Measurements from ENCODE around the gene LYSMD2. TPM values are rescaled to one million over a fixed set of nuclear protein-coding genes. Genes with fewer than 3 reads are reported as not detected.

LYSMD2 gene
- total and polyA plus RNA-seq, 10 donors = 18.1 to 41.7 (median 33.2) TPM

GRCh38 chr15:51677452-51677851 is 60.0 kb downstream of the LYSMD2 start:
- 79 to 90% (median 88%) methylated on average over 2 of the region's 2 CpGs for WGBS, 5 donors
- Histone ChIP-seq H3K36me3 (no peaks in the 10 kb centered on the region), H3K4me1 (peaks cover 0 to 10% (median 7%) of the 10 kb centered on the region in 6 donors), H3K27ac (no peak overlapping the region), H3K9me3 (no peaks in the 10 kb centered on the region), H3K4me3 (no peak overlapping the region), H3K27me3 (replicated peaks in 1 of 7) (peaks cover 0 to 27% (median 12%) of the 10 kb centered on the region in 7 donors)
- TF ChIP-seq POLR2A (IDR thresholded peaks at IDR 0.05) (no peak), POLR2AphosphoS5 (IDR thresholded peaks at IDR 0.05) (no peak)
- TF ChIP-seq, protein P1, sequence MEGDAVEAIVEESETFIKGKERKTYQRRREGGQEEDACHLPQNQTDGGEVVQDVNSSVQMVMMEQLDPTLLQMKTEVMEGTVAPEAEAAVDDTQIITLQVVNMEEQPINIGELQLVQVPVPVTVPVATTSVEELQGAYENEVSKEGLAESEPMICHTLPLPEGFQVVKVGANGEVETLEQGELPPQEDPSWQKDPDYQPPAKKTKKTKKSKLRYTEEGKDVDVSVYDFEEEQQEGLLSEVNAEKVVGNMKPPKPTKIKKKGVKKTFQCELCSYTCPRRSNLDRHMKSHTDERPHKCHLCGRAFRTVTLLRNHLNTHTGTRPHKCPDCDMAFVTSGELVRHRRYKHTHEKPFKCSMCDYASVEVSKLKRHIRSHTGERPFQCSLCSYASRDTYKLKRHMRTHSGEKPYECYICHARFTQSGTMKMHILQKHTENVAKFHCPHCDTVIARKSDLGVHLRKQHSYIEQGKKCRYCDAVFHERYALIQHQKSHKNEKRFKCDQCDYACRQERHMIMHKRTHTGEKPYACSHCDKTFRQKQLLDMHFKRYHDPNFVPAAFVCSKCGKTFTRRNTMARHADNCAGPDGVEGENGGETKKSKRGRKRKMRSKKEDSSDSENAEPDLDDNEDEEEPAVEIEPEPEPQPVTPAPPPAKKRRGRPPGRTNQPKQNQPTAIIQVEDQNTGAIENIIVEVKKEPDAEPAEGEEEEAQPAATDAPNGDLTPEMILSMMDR (IDR thresholded peaks at IDR 0.05 in 8 of 11, conservative IDR thresholded peaks at IDR 0.05 in 3 of 11) = no peak
- no peak for DNase-seq
- intact Hi-C loops (cut with DNase I; ENCODE audit: low total_unique reads) = no loop called here

- Histone ChIP-seq H3K36me3 (no peaks in the 10 kb centered on the region), H3K4me3 (no peak overlapping the region), H3K27me3 (replicated peaks in 1 of 7) (peaks cover 0 to 22% (median 12%) of the 10 kb centered on the region in 7 donors), H3K4me1 (peaks cover 0 to 14% (median 8%) of the 10 kb centered on the region in 6 donors), H3K27ac (no peak overlapping the region), H3K9me3 (no peaks in the 10 kb centered on the region)
- no peak for DNase-seq
- intact Hi-C loops (cut with DNase I; ENCODE audit: low total_unique reads) = no loop called here
- TF ChIP-seq POLR2A (IDR thresholded peaks at IDR 0.05) (no peak), POLR2AphosphoS5 (IDR thresholded peaks at IDR 0.05) (no peak)
- TF ChIP-seq, protein P1 (IDR thresholded peaks at IDR 0.05 in 8 of 11, conservative IDR thresholded peaks at IDR 0.05 in 3 of 11) = no peak
- 89 to 100% (median 95%) methylated on average over 1 of the region's 1 CpG for WGBS, 5 donors
Observed at GRCh38 chr15:51677021-51677420, 60.4 kb downstream of the LYSMD2 start.

DNA sequence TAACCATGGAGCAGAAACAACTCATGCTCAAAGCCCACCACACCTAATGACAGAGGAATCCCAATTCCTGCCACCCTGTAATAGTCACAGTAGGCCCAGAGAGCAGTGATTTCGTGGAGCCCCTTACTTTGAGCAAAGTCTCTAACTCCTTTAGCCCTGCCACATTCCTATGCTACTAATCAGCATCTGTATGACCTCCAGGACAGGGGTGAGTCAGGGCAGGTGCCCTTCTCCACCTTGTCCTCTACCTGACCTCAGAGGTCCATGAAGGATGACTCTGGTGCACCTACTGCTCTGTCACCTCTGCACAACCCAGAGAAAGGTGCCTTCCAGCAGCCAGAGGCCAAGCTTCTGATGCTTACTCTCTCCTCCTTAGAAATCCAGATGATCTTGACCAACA is 62.2 kb downstream of the LYSMD2 start:
- Histone ChIP-seq H3K4me1 (peaks cover 0 to 8% (median 0%) of the 10 kb centered on the region in 6 donors), H3K4me3 (no peak overlapping the region), H3K36me3 (no peaks in the 10 kb centered on the region), H3K27ac (no peak overlapping the region), H3K27me3 (replicated peaks in 1 of 7) (peaks cover 0 to 4% (median 0%) of the 10 kb centered on the region in 7 donors), H3K9me3 (no peaks in the 10 kb centered on the region)
- TF ChIP-seq POLR2AphosphoS5 (IDR thresholded peaks at IDR 0.05) (no peak), POLR2A (IDR thresholded peaks at IDR 0.05) (no peak)
- TF ChIP-seq, protein P1 (IDR thresholded peaks at IDR 0.05 in 8 of 11, conservative IDR thresholded peaks at IDR 0.05 in 3 of 11) = no peak
- DNase-seq = no peak
- WGBS, 5 donors = 31 to 58% (median 39%) methylated on average over 1 of the region's 1 CpG
- intact Hi-C loops (cut with DNase I; ENCODE audit: low total_unique reads) = no loop called here

Other genes starting within 250 kb of the LYSMD2 start
- 100 to 1,000 TPM in 2 of 7 donors, 10 to 100 TPM in 5; 57.9 to 140 (median 72.1) TPM for gene DMXL2, start 114.9 kb downstream of the LYSMD2 start, total RNA-seq
- 10 to 100 TPM; 11.1 to 33.5 (median 21.1) TPM for gene DMXL2, start 114.9 kb downstream of the LYSMD2 start, polyA plus RNA-seq
- gene SCG3, start 56.2 kb downstream of the LYSMD2 start, total RNA-seq = under 1 TPM in 1 of 7 donors, not detected in 6; 0.16 TPM
- gene SCG3, start 56.2 kb downstream of the LYSMD2 start, polyA plus RNA-seq = under 1 TPM in 1 of 3 donors, not detected in 2; 0.06 TPM
- 10 to 100 TPM in 6 of 7 donors, 1 to 10 TPM in 1; 9.0 to 21.1 (median 15.9) TPM for gene TMOD2, start 13.9 kb upstream of the LYSMD2 start, total RNA-seq
- gene TMOD2, start 13.9 kb upstream of the LYSMD2 start, polyA plus RNA-seq = 1 to 10 TPM; 1.3 to 2.6 (median 1.6) TPM
- 10 to 100 TPM; 33.2 to 65.5 (median 55.5) TPM for gene TMOD3, start 92.0 kb upstream of the LYSMD2 start, total RNA-seq
- gene TMOD3, start 92.0 kb upstream of the LYSMD2 start, polyA plus RNA-seq = 10 to 100 TPM in 2 of 3 donors, 1 to 10 TPM in 1; 8.9 to 12.4 (median 10.7) TPM
- gene LEO1, start 234.1 kb upstream of the LYSMD2 start, total RNA-seq = 10 to 100 TPM; 15.2 to 19.5 (median 17.1) TPM
- gene LEO1, start 234.1 kb upstream of the LYSMD2 start, polyA plus RNA-seq = 10 to 100 TPM in 1 of 3 donors, 1 to 10 TPM in 2; 7.6 to 10.4 (median 8.7) TPM

Measured in spleen (tissue), 11 donors.